Erythroblast (primary cell): ENCODE measurements around the gene HK2.

Experiments used
- GATA1 ChIP-seq: IDR thresholded peaks from 2 replicates; pipeline ENCODE4 v1.6.1; 2011; ENCODE audit warnings: low read depth, mild to moderate bottlenecking, control low read depth, low read length, moderate library complexity
- POLR2A ChIP-seq: IDR thresholded peaks from 2 replicates; pipeline ENCODE4 v1.6.1; 2011; ENCODE audit warnings: mild to moderate bottlenecking, low read length

- no peak for TF ChIP-seq GATA1
- TF ChIP-seq POLR2A = no peak
Observed at GRCh38 chr2:74925361-74925786, 91.4 kb downstream of the HK2 start.
